Endodermal cell (in vitro differentiated cells): ENCODE data around the gene PPRC1. TPM values are rescaled to one million over a fixed set of nuclear protein-coding genes. Genes with fewer than 3 reads are reported as not detected.
"Not testable (repeated sequence)": the region's sequence is repeated elsewhere in the genome, so short reads cannot be mapped to it uniquely, and the experiment has no call there.

Experiments
- DNase-seq: peaks from one replicate; pipeline ENCODE4 v3.0.0-alpha.2; 2017
- H3K27ac ChIP-seq: 2 replicates; pipeline ENCODE4 v1.5.1; 2013; ENCODE audit warnings: mild to moderate bottlenecking, low read depth, low read length, moderate library complexity
- H3K27me3 ChIP-seq: 2 replicates; pipeline ENCODE4 v1.6.1; 2013; ENCODE audit warnings: mild to moderate bottlenecking, low read length, moderate library complexity; ENCODE audit not compliant: insufficient read depth, control insufficient read depth, poor library complexity, severe bottlenecking
- H3K36me3 ChIP-seq: 2 replicates; pipeline ENCODE4 v1.7.0; 2013; ENCODE audit warnings: mild to moderate bottlenecking, low read length, moderate library complexity; ENCODE audit not compliant: control insufficient read depth, insufficient read depth
- H3K4me1 ChIP-seq: one replicate; pipeline ENCODE4 v1.7.0; 2013; ENCODE audit warnings: low read length; ENCODE audit not compliant: control insufficient read depth, insufficient read depth
- H3K4me3 ChIP-seq: 2 replicates; pipeline ENCODE4 v1.5.1; 2013; ENCODE audit warnings: mild to moderate bottlenecking, low read length, moderate library complexity
- H3K9ac ChIP-seq: 2 replicates; pipeline ENCODE4 v1.6.1; 2013; ENCODE audit warnings: mild to moderate bottlenecking, low read length, moderate library complexity; ENCODE audit not compliant: poor library complexity, severe bottlenecking; ENCODE audit errors: extremely low read depth
- H3K9me3 ChIP-seq: 2 replicates; pipeline ENCODE4 v1.6.1; 2013; ENCODE audit warnings: mild to moderate bottlenecking, low read length, moderate library complexity; ENCODE audit not compliant: control insufficient read depth
- H3K27ac Mint-ChIP-seq: 2 replicates; pipeline ENCODE4 v1.8.0; 2020; ENCODE audit warnings: mixed read lengths
- H3K27me3 Mint-ChIP-seq: 2 replicates; pipeline ENCODE4 v1.8.0; 2021; ENCODE audit warnings: mild to moderate bottlenecking, mixed read lengths; ENCODE audit not compliant: insufficient read depth
- H3K36me3 Mint-ChIP-seq: 2 replicates; pipeline ENCODE4 v1.8.0; 2020; ENCODE audit warnings: low read depth, mixed read lengths
- H3K4me1 Mint-ChIP-seq: 2 replicates; pipeline ENCODE4 v1.8.0; 2020; ENCODE audit warnings: mixed read lengths
- H3K4me3 Mint-ChIP-seq: 2 replicates; pipeline ENCODE4 v1.8.0; 2020; ENCODE audit warnings: mild to moderate bottlenecking, moderate library complexity, mixed read lengths
- H3K9me3 Mint-ChIP-seq: 2 replicates; pipeline ENCODE4 v1.8.0; 2020; ENCODE audit warnings: mild to moderate bottlenecking, mixed read lengths
- CTCF ChIP-seq: fragments of 200-600 bp; sonication (generic); conservative IDR thresholded peaks from 2 replicates; pipeline ENCODE4 v1.5.0; 2021; ENCODE audit warnings: antibody characterized with exemption, mild to moderate bottlenecking
- WGBS, 2 experiments: methylation state at CpG; one replicate each; pipeline versions ENCODE4 v1.1.5 to v1.1.7; 2013; ENCODE audit warnings: missing lambda C conversion rate in 2 of 2, mixed read lengths in 1 of 2; ENCODE audit not compliant: insufficient coverage in 1 of 2, insufficient read length in 1 of 2; 5-methylcytosine and 5-hydroxymethylcytosine counted together
- total RNA-seq, 2 donors: library from RNA; stranded (reverse); fragmentation: NEBNext Ultra II Directional in 1 of 2; extraction: Animal tissue kit (Norgen Biotek cat#: 25700) in 1 of 2; gene quantifications; 2 replicates in 1 of 2; 3 replicates in 1 of 2; pipeline ENCODE4 v1.2.1, GENCODE V29; 2021

PPRC1 gene
- total RNA-seq, 2 donors from 2014 or later: 44.5 to 44.7 TPM

GRCh38 chr10:102185272-102185671 lies 52.4 kb downstream of the PPRC1 start:
- peaks cover 49% of the 10 kb centered on the region for H3K9me3 Mint-ChIP-seq
- peaks cover 19% of the 10 kb centered on the region for H3K9me3 ChIP-seq
- no peak for TF ChIP-seq CTCF
- peaks cover 12% of the 10 kb centered on the region for H3K27me3 Mint-ChIP-seq
- no peak overlapping the region for H3K4me3 Mint-ChIP-seq
- 69 to 71% methylated on average over 2 of the region's 2 CpGs for WGBS, 2 experiments
- H3K27ac Mint-ChIP-seq: no peak overlapping the region
- no peaks in the 10 kb centered on the region for H3K4me1 Mint-ChIP-seq
- H3K4me1 ChIP-seq: no peaks in the 10 kb centered on the region
- no peak for DNase-seq
- H3K27ac ChIP-seq: no peak overlapping the region
- no peak overlapping the region for H3K4me3 ChIP-seq
- H3K27me3 ChIP-seq: no peaks in the 10 kb centered on the region
- H3K9ac ChIP-seq: no peak overlapping the region
- no peaks in the 10 kb centered on the region for H3K36me3 Mint-ChIP-seq
- no peaks in the 10 kb centered on the region for H3K36me3 ChIP-seq

GRCh38 chr10:102185811-102186527 lies 53.1 kb downstream of the PPRC1 start:
- Mint-ChIP-seq H3K27ac (no peak overlapping the region), H3K27me3 (peaks cover 12% of the 10 kb centered on the region), H3K36me3 (no peaks in the 10 kb centered on the region), H3K4me1 (no peaks in the 10 kb centered on the region), H3K9me3 (peaks cover 55% of the 10 kb centered on the region), H3K4me3 (no peak overlapping the region)
- Histone ChIP-seq H3K27ac (no peak overlapping the region), H3K36me3 (no peaks in the 10 kb centered on the region), H3K9me3 (peaks cover 19% of the 10 kb centered on the region), H3K4me3 (no peak overlapping the region), H3K27me3 (no peaks in the 10 kb centered on the region), H3K9ac (no peak overlapping the region), H3K4me1 (no peaks in the 10 kb centered on the region)
- 87 to 89% methylated on average over 13 to 15 of the region's 15 CpGs for WGBS, 2 experiments
- no peak for TF ChIP-seq CTCF
- DNase-seq: no peak

- H3K27me3 Mint-ChIP-seq: peaks cover 23% of the 10 kb centered on the region
- no peak overlapping the region for H3K4me3 ChIP-seq
- peaks cover 34% of the 10 kb centered on the region for H3K9me3 ChIP-seq
- H3K4me3 Mint-ChIP-seq: no peak overlapping the region
- H3K4me1 ChIP-seq: no peaks in the 10 kb centered on the region
- H3K36me3 ChIP-seq: no peaks in the 10 kb centered on the region
- no peaks in the 10 kb centered on the region for H3K27me3 ChIP-seq
- H3K27ac ChIP-seq: no peak overlapping the region
- no peak overlapping the region for H3K27ac Mint-ChIP-seq
- no peak overlapping the region for H3K9ac ChIP-seq
- H3K4me1 Mint-ChIP-seq: no peaks in the 10 kb centered on the region
- 67 to 69% methylated on average over 3 of the region's 3 CpGs for WGBS, 2 experiments
- no peak for TF ChIP-seq CTCF
- peaks cover 73% of the 10 kb centered on the region for H3K9me3 Mint-ChIP-seq
- DNase-seq: no peak
- H3K36me3 Mint-ChIP-seq: peaks cover 3% of the 10 kb centered on the region
Observed at GRCh38 chr10:102188298-102188940, 55.6 kb downstream of the PPRC1 start.

GRCh38 chr10:102188941-102189898 lies 56.4 kb downstream of the PPRC1 start:
- DNase-seq, H3K4me3 Mint-ChIP-seq, H3K9ac ChIP-seq, H3K27me3 ChIP-seq, H3K36me3 Mint-ChIP-seq, H3K4me3 ChIP-seq, H3K36me3 ChIP-seq, H3K4me1 ChIP-seq, H3K27ac ChIP-seq, H3K4me1 Mint-ChIP-seq, H3K27ac Mint-ChIP-seq: not testable (repeated sequence)
- H3K9me3 ChIP-seq: peaks cover 34% of the 10 kb centered on the region
- WGBS, 2 experiments: 89 to 94% methylated on average over 5 to 7 of the region's 7 CpGs
- H3K27me3 Mint-ChIP-seq: peaks cover 23% of the 10 kb centered on the region
- H3K9me3 Mint-ChIP-seq: peaks cover 66% of the 10 kb centered on the region
